Measurements from ENCODE around the gene SEPTIN1.
A peak's percentile ranks its signal among the peaks of the same experiment; 100 is the strongest.

The SEPTIN1 gene

DNA sequence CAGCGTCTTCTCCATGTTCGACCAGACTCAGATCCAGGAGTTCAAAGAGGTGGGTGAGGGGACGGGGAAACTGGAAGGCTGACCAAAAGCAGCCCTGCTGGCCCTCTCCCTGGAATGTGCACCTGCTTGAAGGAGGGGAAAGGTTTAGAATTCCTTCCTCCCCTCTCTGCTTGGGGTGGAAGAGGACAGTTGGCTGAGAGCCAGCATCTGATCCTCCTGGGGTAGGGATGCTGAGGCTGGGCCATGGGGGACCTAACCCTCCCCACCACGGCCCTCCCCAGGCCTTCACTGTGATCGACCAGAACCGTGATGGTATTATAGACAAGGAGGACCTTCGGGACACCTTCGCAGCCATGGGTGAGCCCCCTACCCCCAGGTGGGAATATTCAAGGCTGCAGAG lies 6.5 kb downstream of the SEPTIN1 start:
- DNase-seq, result no peak

DNA sequence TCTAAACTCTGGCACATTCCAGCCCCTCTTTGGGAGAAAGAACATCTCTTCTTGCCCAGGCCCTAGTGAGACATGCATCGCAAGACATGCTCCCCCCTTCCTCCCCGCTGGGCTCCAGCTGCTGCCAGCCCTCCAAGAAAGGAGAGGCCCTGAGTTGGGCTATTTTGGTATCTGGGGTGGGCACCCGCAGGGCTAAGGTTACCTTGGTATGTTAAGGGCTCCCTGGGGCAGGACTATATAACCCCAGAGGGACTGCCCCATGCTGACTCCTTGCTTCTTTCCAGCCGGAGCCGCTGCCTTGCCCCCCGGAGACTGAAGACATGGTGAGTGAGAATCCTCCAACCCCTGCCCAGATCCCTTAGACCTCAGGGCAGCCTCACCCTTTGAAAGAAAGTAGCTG lies 7.8 kb downstream of the SEPTIN1 start, which contains the start of gene MYL11:
Gene MYL11, plus strand, starts transcription at position 265 of the 400 bp plus-strand sequence. Its CDS starts 56 bp downstream, at position 321.
- DNase-seq, result no peak

DNA sequence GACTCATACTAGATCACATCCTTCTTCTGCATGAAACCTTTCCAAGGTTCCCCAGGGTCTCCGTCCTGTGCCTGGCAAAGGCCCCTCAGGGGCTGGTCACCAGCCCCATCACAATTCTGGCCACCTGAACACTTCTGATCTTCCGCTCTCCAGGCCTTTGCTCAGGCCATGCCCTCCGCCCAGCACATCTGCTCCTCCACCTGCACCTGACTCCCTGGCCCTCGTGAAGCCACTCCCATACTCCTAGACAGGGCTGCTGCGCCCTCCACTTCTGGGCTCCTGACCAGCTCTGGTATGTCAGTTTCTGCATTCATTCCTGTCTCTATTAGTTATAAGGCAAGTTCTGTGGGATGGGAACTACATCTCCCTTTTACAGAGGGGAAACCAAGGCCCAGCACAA lies 9.6 kb downstream of the SEPTIN1 start:
- no peak for DNase-seq

DNA sequence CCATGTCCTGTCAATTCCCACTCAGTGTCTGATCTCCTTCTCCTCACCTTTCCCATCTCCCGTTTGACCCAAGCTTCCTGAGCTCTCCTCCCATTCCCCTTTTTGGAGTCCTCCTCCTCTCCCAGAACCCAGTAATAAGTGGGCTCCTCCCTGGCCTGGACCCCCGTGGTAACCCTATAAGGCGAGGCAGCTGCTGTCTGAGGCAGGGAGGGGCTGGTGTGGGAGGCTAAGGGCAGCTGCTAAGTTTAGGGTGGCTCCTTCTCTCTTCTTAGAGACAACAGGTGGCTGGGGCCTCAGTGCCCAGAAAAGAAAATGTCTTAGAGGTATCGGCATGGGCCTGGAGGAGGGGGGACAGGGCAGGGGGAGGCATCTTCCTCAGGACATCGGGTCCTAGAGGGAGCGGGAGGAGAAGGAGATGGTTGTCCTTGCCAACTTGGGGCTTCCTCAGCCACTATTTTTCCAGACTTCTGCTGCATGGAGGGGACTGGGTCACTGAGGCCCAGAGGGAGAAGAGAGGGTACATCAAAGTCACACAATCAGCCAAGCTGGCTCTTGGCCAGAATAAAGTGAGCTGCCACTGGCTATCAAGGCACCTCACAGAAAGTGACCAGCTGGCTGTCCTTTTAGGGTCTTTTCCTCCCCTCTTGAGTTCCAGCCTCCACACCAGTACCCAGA lies 10.2 kb downstream of the SEPTIN1 start:
- no peak for DNase-seq

DNA sequence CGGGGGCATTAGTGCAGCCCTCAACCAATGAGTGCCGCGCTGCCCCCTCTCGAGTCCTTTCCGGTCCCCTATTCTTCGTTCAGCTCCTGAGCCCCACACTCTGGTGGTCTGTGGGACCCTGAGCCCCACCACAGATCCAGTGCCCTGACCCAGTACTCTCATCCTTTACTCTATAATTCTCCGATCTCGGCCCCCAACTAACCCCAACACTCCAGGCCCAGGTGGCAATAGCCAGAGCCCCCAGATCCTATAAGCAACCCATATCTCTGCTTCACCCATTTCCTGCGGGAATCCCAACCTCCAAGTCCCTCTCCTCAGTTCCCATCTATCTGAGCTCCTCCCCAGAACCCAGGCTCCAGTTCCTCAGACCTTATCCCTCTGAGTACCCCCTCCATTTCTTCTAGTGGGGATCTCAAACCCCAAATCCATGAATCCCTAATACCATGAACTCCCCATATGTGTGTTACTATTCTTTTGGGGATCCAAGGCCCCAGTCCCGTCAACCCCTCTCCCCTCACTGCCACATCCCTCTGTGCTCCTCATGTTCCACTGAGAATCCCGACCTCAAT lies 11.0 kb downstream of the SEPTIN1 start:
- DNase-seq, result no peak

DNA sequence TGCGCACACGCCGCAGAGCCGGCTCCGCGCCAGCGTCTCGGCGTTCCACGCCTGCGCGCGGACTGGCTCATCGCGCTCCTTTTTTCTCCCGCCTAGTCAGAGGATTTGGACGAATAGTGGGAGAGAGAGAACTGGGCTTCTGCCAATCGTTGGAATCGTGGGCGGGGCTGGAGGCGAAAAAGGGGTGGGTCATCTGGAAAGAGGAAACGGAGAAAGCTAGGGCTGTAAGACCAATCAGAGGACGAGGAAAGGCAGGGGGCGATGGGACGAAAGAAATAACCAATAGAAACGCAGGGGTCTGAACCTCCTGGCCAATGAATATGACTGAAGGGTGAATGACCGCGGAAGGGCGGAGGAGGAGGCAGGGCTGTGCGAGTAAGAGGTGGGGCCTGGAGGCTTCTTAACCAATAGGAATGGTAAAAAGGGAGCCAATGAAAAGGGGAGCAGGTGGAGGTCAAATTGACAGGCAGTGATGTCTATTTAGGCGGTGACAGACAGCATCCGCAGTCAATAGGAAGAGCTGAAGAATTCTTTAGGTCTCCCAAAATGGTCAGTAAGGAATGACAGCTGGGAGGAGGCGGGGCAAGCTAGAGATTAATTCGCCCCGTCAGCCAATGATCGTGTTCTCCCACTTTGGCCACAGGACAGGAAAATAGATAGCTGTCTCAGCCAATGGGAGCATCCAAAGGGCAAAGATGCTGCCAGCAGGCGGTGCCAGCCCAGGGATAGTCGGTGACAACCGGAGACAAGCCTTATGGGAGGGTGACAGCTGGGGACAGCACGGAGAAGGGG lies 11.7 kb downstream of the SEPTIN1 start, which contains the start of gene TBC1D10B:
Gene TBC1D10B, minus strand, starts transcription at position 39 of the 792 bp plus-strand sequence. CDS start 311 bp downstream, outside the sequence.
- DNase-seq, result peak; percentile 99

DNA sequence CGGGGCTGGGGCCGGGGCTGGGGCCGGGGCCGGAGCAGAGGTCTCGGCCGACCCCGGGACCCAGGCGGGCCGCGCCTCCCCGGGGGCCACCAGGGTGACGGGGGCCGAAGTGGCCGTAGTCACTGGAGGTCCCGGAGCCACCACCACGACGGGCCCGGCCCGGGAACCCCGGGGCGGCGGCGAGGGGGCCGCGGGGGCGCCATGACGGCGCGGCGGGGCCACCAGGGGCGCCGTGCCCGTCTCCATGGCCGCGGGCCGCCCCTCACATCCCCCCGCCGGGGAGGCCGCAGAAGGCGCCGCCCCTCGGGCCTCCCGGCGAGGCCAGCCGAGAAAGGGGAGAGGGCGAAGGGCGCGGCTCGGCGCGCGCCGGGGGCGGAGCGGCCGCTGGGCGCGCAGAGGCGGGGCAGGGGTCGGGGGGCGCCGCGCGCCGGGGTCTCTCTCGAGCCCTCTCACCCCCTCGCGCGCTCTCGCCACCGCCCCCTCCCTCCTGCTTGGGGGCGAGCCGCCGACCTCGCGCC lies 12.4 kb downstream of the SEPTIN1 start:
- no peak for DNase-seq

DNA sequence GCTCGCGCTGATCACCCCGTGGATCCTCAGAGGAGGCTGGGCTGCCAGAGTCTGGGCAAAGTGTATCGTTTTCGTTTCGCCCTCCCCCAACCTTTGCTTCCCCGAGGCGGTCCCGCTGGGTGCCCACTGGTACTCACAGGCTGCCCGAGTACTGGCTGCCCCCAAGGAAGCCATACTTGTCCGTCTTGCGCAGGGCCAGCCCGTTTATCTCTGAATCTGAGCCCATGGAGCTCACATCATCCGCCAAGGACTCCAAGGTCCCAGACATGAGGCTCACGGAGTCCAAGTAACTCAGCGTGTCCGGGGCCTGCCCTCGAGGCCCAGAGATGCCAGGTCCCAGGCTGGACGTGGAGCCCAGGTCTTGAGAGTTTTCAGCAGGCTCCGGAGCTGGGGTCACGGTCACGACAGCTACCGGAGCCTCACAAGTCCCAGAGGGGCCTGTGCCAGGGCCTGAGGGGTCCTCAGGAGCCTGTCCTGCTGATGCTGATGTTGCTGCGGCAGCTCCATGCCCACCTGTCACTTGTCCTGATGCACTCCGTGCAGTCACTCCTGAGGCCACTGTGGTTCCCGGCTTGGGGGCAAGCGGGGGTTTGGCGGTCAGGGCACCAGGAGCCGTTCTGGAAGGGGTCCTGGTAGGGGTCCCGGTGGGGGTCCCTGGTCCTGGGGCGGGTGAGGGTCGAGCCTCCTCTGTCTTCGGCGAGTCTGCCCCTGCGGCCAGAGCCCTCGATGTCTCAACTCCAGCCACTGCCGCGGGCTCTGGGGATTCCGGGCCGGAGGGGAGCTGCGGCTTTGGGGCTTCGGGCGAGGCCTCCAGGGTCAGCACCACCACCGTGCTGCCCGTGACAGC lies 13.0 kb downstream of the SEPTIN1 start:
- no peak for DNase-seq

DNA sequence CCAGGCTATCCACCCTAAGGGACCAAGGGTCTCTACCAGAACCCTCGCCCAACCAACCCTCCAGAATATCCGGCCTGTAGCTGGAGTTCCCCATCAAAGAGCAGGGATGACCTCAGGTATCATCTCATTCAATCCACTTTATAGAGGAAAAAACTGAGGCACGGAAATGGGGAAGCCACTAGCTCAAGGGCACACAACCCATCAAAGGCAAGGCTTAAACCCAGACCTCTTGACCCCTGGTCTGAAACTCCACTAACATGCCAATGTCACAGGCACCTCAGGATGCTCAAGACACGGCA lies 13.6 kb downstream of the SEPTIN1 start:
- DNase-seq, result no peak

DNA sequence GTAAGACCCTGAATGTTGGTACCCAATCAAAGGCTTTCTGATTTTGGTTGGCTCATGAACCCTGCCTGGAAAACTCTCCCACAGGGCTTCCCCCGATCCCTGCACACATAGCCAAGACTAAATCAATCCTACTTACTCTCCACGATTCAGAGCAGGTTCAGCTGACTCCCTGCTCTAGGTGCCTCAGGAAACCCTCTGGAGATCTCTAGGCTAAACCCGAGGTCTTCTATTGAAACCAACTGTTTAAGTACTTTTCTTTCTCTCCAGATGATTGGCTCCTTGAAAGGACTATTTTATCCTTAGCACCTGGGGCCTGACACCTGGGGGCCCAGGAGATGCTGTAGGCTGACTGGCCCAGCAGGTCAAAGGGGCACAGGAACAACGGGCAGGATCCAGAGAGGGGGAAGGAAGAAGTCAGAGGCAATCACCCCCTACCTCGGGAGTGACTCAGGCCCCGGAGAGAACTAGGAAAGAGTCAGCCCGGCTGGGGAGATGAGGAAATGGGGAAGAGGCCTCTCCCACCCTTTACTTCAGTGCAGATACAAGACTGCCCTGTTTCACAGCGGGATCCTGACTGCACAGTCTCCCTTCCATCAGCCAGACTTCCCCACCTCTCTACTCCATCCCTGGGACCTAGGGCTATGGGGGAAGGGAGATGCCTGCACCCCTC lies 14.1 kb downstream of the SEPTIN1 start:
- no peak for DNase-seq

DNA sequence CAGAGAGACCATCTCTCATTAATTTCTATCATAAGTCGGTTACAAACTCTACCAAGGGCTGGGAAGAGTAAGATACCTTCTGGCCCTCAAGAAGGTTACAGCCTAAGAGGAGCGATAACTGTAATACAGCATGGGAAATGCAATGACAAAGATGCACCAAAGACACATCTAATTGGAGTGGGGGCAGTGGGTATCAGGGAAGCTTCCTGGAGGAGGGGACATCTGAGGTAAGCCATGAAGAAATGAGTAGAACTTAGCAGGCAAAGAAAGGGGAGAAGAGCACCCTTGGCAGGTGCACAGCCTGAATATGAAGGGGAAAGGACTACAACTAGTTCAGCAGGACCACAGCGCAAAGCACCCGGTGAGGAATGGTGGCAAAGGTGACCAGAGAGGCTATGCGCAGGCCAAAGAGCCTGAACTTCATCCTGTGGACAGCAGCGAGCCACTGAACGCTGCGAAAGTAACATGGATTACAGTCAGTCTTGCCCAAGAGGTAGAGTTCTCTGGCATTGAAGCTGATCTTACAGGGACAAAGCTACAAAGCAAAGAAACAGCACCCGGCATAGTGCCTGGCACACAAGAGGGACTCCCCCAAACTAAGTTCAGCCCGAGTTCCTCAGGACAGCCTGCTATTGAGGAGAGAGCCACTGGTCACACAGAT lies 14.9 kb downstream of the SEPTIN1 start:
- DNase-seq, result no peak

DNA sequence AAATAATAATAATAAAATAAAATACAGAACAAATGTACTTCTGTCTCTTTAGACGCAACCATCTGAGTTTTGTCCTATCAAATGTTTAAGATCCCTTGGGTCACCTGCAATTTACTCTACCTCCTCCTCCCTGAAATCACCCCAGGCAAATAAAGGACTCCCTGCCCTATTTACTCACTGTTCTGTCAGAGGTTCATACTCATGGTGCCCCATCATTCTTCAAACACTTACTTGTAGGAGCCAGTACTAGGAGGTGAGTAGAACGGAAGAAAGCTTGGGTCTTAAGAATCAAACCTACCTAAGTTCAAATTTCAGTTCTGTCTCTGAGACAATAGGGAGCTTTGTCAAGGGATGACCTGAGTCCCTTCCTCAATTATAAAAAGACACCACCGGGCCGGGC lies 15.8 kb downstream of the SEPTIN1 start:
- DNase-seq, result no peak

DNA sequence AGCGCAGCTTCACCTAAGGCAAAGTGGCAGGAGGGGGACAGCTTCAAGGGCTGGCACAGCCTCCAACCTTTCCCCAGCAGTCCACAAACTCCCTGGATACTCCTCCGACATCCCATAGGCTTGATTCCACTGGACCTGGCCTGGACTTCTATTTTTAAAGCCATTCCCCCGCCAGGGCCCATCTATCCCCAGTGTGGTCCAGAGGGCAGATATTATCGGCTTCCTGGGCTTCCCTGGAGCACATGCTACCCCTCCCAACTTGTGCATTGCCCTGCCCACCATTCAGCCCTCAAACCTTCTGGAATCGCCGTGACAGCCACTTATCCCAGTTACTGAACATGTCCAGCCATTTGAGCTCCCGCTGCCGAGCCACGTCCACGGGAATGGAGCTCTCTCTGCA lies 17.2 kb downstream of the SEPTIN1 start:
- DNase-seq, result no peak

DNA sequence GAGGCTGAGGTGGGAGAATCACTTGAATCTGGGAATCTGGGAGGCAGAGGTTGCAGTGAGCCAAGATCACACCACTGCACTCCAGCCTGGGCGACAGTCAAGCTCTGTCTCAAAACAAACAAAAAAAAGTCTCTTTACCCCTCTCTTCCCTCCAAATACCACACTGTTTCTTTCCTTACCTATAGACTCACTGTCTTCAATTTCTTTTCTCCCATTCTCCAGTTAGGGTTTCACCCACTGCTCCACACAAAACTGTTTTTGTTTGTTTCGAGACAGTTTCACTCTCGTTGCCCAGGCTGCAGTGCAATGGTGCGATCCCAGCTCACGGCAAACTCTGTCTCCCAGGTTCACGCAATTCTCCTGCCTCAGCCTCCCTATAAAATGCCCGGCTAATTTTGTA lies 21.2 kb downstream of the SEPTIN1 start:
- DNase-seq, result no peak

DNA sequence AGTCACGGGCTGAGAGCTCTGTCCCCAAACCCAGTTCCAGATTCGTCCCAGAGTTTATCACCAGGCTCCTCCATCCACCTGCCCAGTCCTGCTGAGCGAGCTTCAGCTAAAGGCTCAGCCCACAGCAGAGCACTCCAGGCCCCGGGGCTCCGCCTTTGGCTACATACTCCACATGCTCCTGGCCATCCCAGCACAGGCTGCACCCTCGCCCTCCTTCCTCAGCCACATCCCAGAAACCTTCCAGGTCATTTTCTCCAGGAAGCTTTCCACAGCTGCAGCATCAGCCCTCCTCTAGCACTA lies 22.5 kb downstream of the SEPTIN1 start:
- DNase-seq, result no peak

DNA sequence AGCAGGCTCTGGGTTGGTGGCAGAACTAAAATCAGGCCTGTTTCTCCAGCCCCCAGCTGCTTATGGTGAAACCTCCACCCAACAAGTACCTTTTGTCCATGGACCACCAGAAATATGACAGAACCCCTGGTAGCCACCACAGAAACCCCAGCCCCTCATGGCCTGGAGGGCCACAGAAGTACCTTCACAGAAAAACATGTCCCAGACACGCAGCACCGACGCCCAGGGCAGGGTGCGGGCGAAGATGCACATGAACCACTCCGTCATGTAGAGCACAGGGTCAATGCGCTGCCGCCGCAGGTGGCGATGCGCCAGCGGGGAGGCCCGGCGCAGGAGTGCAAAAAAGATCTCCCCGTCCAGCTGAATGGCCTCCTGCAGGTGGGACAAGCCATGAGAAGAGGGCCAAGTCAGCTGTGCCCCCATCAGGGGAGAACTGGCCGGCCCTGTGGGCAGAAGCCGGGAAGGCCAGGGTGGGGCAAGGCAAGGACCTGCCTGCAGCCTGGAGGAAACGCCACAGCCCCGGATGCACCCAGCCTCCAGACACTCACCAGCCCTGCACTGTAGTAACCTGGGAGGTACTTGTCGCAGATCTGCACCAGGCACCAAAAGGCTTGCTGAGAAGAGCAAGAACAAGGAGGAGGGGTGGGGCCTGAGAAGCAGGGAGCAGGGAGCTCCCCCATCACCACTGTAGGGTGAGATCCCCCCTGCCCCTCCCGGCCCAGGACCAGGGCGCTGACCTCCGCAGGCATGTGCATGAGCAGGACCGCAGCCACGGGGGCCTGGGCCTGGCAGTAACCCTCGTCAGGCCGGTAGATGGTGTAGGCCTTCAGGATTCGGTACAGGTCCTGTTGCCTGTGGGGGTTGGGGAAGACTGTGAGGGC lies 23.1 kb downstream of the SEPTIN1 start:
- no peak for DNase-seq

DNA sequence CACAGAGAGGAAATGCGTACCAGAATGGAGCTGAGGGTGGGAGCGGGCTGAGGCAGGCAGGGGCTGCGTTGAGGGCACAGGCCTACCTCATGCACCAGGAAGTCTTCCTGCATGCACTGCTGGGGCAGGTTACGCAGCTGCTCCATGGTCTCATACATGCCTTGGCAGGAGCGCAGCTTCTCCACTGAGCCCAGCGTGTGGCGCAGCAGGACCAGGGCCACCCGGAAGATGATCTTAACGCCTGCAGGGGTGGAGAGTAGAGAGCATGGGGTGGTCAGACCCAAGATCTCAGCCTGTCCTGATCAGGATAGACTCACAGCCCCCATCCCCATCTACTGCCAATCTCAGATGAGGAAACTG lies 23.8 kb downstream of the SEPTIN1 start:
- DNase-seq, result no peak

DNA sequence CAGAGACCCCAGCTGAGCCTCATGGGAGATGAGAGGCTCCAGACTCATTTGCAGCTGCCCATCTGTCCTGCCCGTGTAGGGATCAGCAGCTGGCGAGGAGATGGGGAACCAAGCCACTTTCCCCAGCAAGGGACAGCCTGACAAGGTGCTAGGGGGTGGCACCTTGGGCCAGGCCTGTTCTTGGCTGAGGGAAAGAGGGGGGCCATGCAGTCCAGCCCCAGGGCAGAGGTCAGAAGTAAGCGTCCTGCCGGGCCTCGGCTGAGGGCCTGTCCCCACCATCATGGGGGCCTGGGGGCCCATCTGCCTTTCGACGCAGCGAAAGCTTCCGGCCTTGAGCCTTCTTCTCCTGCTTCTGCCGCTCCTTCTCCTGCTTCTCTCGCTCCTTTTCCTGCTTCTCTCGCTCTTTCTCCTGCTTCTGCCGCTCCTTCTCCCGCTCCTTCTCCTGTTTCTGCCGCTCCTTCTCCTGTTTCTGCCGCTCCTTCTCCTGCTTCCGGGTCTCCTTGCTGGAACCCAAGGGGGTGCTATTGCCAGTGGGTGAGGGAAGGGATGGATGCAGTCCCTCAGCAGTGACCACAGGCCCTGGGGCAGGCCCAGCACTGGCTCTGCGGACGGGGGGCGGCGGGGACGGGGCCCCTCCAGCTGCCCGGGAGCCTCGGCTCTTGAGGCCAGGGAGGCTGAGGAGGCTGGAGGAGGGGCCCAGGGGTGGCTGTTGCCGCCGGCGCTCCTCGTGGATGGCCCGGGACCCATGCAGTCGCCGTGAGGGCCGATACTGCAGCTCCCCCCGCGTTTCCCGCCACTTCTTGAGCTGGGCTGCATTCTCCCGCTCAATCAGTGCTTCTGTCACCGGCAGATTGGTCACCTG lies 24.4 kb downstream of the SEPTIN1 start:
- no peak for DNase-seq

DNA sequence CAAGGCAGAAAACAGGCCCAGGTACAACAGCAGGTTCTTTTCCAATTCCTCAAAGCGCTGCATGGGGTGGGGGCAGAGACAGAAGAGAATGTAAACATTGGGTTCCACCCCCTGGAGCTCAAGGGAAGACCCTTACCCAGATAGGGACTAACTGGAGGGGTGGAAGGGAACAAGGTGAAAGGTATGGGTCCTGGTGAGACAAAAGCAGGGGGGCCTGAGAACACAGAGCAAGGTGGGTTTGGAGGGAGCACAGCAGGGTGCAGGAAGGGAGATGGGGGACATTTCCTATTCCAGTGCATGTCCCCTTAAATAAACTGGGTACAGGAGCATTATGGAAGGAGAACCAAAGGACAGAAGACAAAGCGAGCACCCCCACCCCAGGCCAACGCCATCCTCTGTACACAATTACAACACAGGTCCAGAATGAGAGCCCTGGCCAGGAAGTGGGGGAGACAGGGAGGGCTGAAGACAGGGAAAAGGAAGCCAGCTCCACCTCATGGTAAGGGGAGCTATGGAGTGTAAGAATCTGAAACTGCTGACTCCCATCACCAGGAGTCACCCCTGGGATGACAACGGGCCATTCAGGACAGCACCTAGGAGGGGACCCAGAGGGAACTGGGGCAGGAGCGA lies 25.2 kb downstream of the SEPTIN1 start:
- DNase-seq, result no peak

Data from NCI-H1694 treated with DMSO at 0.1 percent for 48 hours (cell line).